CD4-positive, alpha-beta T cell treated with Interleukin-6 for 4 hours (primary cell): Measurements from ENCODE around the gene RBM27.
"Not testable (repeated sequence)": the region's sequence is repeated elsewhere in the genome, so short reads cannot be mapped to it uniquely, and the experiment has no call there.

Experiments used
- DNase-seq: peaks from one replicate; pipeline ENCODE4 v3.0.0-alpha.2; 2020; ENCODE audit warnings: mixed read lengths

Gene RBM27, protein sequence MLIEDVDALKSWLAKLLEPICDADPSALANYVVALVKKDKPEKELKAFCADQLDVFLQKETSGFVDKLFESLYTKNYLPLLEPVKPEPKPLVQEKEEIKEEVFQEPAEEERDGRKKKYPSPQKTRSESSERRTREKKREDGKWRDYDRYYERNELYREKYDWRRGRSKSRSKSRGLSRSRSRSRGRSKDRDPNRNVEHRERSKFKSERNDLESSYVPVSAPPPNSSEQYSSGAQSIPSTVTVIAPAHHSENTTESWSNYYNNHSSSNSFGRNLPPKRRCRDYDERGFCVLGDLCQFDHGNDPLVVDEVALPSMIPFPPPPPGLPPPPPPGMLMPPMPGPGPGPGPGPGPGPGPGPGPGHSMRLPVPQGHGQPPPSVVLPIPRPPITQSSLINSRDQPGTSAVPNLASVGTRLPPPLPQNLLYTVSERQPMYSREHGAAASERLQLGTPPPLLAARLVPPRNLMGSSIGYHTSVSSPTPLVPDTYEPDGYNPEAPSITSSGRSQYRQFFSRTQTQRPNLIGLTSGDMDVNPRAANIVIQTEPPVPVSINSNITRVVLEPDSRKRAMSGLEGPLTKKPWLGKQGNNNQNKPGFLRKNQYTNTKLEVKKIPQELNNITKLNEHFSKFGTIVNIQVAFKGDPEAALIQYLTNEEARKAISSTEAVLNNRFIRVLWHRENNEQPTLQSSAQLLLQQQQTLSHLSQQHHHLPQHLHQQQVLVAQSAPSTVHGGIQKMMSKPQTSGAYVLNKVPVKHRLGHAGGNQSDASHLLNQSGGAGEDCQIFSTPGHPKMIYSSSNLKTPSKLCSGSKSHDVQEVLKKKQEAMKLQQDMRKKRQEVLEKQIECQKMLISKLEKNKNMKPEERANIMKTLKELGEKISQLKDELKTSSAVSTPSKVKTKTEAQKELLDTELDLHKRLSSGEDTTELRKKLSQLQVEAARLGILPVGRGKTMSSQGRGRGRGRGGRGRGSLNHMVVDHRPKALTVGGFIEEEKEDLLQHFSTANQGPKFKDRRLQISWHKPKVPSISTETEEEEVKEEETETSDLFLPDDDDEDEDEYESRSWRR

DNA sequence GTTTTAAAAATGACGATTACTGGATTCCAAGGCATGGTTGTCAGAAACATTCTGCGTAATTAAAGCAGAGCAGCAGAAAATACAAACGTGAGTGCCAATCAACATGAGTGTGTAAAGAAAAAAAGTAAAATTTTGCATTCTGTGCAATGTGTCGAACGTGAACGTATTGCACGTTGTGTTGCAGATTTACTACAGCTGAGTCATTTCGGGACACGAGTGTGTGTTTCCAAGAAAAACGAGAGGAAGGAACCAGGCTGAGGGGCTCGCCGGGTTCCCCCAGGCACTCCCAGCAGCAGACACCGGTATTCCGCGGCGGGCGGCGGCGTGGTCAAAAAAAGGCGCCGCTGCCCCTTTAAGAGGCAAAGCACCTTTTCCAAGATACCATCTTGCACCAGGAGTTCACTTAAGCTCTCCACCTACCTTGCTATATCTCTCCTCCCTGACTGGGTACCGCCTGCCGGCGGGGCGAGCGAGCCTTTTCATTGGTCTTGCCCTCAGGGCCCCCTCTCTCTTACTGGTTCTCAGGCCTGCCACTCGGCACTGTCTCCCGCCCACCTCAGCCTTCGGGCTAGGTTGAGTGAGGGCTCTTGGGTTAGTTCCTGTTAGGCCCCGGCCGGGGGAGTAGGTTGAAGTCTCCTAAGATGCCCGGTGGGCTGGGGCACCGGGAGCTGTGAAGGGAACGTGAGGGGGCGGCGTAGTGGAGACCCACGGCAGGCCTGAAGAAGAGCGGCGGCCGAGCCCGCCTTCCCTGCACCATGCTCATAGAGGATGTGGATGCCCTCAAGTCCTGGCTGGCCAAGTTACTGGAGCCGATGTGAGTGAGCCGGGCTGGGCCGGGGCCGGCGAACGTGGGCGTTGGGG lies at the start of gene RBM27:
Gene RBM27, plus strand, starts transcription at position 595 of the 861 bp plus-strand sequence. Its CDS starts 161 bp downstream, at position 756.
- peak; percentile 95 for DNase-seq

DNA sequence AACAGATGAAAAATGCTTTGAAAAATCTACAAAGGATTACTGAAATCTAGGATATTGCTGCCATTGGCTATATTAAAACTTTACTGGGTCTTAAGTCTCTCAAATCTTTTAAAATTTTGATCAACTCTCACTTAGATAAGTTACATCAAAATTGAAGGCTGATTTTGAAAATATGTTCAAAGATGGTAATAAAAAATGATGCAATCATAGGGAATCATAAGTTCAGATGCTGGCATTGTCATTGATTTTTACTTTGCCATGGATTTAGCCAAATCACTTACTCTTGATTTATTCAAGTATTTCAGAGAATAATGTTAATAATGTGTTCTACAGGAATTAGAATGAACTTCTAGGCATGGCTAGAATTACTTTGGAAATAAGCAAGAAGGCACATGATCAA lies 45.1 kb upstream of the RBM27 start:
- DNase-seq: no peak

DNA sequence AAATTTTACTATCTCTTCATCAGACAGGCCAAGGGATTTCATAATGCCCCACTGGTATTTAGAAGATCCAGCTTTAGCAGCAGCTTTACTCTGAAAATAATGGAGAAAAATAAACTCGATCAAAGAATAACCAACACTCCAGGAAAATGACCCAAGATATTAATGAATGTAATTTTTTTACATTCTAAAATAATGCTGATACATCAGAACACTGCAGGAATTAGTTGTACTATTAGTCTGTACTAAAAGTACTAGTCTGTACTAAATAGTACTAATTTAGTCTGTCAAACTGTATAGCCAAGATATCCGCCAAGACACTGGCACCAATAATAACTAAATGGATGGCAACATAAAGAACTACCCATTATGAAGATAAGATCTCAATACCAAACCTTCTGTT lies 39.0 kb upstream of the RBM27 start:
- no peak for DNase-seq

DNA sequence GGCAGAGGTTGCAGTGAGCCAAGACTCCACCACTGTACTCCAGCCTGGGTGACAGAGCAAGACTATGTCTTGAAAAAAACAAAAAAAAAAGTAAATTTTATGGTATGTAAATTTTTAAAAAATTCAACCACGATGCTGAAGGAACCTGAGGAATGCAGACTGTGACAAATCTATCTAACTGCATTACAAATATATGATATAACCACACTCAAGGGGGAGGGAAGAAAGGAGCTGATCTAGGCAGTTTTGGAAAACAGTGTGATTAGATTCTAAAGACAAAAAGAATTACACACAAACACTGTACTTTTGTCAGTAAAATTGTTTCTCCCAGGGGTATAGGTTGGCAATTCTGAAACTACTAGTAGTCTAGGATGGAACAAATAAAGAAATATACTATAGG lies 37.9 kb upstream of the RBM27 start:
- no peak for DNase-seq

DNA sequence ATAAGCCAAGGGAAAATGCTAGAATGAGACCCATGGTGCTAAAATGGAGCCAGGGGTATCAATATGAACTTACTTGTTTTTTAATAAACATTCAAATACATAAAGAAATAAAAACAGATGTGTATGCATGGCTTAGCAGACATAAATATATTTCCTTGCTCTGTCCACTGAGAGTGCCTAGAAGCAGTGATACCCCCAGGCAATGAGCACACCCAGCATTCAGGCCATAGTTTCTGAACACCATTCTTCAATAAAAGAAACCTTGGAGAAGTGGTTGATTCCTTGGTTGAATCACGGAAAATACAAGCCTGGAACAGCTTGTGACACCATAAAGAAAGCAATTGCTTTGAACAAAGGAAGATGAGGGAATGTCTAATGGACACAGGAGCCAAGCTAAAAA lies 37.5 kb upstream of the RBM27 start:
- DNase-seq: no peak

DNA sequence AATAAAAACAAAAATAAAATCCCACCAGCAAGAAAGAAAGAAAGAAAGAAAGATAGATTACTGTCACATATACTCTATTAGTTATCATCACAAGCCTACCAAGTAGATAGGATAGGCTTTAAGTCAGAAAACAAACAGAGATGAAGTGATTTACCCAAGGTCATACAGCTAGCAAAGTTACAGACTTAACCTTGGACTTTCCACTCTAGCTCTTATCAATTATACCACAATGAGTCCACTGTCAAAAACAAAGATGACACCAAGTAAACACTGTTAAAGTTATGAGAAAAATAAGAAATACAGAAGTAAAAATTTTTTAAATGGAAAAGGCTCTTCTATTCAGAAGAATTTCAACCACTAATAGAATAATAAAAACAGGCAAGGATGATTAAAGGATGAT lies 34.3 kb upstream of the RBM27 start:
- DNase-seq: no peak

DNA sequence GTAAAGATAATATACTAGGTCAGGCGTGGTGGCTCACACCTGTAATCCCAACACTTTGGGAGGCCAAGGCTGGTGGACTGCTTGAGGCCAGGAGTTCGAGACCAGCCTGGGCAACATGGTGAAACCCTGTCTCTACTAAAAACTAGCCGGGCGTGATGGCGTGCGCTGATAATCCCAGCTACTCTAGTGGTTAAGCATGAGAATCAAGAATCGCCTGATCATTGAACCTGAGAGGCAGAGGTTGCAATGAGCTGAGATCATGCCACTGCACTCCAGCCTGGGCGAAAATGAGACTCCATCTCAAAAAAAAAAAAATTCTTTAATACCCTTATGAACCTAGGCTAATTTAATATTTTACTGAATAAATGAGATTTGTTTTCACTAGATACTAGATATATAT lies 30.4 kb upstream of the RBM27 start:
- DNase-seq: not testable (repeated sequence)

DNA sequence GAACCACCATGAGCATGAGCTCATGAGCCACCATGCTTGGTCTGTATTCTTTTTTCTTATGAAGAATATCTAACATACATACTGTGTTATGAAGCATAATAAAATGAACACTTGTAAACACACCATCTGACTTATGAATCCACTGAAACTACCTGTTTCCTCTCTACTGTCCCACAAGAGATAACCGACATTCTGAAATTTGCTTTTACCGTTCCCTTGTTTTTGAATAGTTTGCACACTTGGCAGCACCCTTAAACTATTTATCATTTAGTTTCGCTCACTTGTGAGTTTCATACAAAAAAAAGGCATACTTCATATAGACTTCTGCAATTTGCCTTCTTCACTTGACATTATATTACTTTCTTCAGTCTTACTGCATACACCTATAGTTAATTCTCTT lies 29.8 kb upstream of the RBM27 start:
- no peak for DNase-seq

DNA sequence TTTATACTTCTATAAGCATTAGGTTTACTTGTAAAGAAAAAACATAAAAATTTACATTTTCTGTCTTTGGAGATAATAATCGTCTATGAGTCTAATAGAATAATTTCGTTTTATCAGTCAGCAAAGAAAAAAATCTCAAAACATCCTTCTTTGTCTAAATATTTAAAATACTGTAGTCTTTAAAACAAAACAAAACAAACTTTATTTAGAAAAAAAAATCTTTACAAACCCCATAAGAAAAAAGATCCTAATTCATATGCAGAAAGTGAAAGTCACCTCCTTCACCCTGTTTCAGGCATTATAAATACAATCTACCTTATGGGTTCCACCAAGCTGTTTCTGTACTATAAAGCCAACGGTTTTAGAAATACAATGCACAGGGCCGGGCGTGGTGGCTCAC lies 26.6 kb upstream of the RBM27 start:
- DNase-seq: no peak

DNA sequence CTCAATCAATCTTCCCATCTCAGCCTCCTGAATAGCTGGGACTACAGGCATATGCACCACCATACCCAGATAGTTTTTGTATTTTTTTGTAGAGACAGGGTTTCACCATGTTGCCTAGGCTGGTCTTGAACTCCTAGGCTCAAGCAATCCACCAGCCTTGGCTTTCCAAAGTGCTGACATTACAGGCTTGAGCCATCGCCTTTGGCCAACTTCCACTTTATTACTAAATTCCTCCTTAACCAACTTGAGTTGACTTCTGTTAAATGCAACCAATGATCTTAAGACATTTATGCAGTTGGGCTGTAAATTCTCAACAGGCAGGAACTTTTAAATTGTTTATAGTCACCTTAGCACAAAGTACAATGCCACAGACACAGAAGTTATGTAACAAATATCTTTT lies 23.7 kb upstream of the RBM27 start:
- DNase-seq: no peak

DNA sequence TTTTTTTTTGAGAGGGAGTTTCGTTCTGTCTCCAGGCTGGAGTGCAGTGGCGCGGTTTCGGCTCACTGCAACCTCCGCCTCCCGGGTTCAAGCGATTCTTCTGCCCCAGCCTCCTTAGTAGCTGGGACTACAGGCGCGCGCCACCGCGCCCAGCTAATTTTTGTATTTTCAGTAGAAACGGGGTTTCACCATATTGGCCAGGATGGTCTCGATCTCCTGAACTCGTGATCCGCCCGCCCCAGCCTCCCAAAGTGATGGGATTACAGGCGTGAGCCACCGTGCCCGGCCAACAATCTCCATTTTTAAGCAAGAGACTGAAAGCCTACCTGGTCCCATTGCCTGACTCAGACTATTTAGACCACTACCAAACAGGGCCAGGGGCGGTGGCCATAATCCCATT lies 20.0 kb upstream of the RBM27 start:
- DNase-seq: not testable (repeated sequence)

DNA sequence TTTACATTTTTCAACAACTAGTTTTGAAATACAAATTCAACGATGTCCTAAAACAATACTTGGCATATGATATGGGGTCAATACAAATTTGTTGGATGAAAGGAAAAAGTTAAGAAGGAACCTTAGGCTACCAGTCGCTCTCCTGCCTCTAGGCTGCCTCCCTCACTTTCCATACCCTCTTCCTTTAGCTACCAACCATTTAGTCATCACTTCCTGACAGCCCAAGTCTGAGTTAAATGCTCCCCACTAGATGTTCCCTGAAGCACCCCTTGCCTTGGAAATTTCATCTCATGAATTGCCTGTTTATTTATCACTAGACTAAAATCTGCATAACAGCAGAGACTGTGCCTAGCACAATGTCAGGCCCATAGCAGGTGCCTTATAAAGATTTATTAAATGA lies 18.2 kb upstream of the RBM27 start:
- DNase-seq: no peak

DNA sequence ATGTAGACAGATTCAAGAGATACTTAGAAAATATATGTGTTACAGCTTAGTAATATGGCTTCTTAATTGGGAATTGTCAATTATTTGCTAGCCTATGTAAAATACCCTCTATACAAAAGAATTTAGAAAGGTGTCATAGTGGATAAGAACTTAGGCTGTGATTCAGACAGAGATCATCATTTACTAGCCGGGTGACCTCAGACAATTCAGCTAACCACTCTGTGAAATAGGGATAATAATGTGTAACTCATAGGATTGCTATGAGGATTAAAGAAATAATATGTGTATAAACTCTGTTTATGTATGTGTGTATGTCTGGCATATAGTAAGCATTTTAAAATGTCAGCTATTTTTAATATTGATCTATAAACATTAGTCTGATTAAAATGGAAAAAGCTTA lies 15.0 kb upstream of the RBM27 start:
- DNase-seq: no peak

DNA sequence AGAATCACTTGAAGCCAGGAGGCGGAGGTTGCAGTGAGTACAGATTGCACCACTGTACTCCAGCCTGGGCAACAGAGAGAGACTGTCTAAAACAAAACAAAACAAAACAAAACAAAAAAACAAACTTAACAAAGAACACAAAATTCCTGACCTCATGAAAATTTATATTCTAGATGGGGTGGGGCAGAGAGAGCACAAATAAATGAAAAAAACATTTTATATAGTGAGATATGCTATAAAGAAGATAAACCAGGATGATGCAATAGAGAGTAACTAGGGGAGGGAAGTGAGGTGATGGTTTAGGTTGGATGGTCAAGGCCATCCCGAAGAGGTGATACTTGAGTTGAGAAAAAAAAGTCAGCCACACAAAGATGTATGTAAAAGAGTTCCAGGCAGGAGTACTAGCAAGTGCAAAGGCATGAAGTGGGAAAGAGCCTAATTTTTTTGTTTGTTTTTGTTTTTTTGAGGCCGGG lies 10.8 kb upstream of the RBM27 start:
- no peak for DNase-seq

DNA sequence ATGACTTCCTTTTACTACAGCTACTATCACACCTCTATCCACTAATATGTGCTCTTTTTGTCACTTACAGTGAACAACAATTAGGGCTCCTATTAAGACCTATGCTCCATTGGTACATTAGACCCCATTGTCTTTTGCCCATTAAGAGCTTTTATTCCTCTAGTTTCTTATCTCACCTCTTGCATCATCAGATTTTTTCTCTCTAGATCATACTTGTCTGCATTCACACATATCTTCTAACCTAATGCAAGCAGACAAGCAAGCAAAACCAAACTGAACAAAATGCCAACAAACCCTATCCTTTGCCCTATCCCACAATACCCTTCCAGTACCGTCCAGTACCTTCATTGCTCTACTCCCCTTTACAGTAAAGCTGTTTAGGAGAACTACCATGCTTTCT lies 10.1 kb upstream of the RBM27 start:
- DNase-seq: no peak

DNA sequence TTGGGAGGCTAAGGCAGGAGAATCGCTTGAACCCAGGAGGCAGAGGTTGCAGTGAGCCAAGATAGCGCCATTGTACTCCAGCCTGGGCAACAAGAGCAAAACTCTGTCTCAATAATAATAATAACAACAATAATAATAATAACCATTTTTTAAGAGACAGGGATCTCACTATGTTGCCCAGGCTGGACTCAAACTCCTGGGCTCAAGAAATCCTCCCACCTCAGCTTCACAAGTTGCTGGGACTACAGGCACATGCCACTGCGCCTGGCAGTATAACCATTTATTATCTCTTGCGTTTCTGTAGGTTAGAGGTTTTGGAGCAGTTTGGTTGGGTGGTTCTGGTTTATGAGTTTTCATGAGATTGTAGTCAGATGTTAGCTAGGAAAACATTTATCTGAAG lies 8.4 kb upstream of the RBM27 start:
- not testable (repeated sequence) for DNase-seq

DNA sequence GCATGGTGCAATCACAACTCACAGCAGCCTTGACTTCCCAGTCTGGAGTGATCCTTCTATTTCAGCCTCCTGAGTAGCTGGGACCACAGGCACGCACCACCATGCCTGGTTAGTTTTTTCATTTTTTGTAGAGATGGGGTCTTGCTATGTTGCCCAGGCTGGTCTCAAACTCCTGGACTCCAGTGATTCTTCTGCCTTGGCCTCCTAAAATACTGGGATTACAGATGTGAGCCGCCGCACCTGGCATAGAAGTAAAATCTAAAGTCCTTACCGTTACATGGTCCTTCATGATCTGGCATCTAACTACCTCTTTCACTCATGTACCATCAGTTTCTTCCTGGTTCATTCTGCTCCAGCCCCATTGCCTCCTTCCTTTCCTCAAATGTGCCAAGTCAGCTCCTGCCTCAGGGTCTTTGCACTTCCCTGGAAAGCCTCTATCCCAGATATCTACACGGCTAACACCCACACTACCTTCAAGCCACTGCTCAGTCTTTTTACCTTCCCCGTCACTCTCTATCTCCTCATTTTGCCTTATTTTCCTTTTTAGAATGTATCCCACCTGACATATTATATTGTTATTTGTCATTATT lies 6.9 kb upstream of the RBM27 start:
- DNase-seq: no peak

DNA sequence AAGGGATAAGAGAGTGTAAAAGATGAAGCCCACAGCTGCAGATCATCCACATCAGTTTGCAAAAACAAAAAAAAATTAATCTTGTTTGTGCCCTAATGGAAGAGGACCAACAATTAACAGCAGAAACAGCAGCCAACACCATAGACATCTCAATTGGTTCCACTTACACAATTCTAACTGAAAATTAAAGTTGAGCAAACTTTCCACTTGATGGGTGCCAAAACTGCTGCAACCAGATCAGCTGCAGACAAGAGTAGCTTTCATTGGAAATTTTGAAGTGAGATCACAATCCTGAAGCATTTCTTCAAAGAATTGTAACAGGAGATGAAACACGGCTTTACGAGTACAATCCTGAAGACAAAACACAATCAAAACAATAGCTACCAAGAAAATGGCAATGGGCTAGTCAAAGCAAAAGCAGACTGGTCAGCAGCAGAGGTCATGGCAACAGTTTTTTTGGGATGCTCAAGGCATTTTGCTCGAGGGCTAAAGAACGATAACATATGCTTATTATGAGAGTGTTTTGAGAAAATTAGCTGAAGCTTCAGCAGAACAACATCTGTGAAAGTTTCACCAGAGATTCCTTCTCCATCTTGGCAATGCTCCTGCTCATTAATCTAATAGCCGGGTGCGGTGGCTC lies 4.1 kb upstream of the RBM27 start:
- no peak for DNase-seq

DNA sequence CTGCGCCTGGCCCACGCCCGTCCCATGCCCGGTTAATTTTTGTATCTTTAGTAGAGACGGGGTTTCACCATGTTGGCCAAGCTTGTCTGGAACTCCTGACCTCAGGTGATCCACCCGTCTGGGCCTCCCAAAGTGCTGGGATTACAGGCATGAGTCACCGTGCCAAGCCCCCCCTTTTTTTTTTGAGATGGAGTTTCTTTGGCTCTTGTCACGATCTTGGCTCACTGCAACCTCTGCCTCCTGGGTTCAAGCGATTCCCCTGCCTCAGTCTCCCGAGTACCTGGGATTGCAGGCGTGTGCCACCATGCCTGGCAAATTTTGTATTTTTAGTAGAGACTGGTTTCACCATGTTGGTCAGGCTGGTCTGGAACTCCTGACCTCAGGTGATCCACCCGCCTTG lies 1.6 kb upstream of the RBM27 start:
- DNase-seq: not testable (repeated sequence)

DNA sequence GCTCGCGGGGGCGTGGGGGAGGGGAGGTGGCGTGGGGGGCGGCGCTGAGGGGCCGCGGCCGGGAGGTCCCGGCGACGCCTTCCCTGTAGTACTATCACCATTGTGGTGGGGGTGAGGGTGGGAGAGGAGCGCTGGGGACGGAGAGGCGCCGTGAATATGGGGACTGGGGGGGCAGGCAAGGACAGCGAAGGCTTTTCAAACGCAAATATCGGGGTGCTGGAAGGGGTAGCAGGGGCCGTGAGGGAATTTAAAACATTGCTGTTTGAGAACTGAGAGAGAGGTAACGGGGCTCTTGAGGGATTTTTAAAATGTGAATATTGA lies 427 bp downstream of the RBM27 start:
- no peak for DNase-seq

DNA sequence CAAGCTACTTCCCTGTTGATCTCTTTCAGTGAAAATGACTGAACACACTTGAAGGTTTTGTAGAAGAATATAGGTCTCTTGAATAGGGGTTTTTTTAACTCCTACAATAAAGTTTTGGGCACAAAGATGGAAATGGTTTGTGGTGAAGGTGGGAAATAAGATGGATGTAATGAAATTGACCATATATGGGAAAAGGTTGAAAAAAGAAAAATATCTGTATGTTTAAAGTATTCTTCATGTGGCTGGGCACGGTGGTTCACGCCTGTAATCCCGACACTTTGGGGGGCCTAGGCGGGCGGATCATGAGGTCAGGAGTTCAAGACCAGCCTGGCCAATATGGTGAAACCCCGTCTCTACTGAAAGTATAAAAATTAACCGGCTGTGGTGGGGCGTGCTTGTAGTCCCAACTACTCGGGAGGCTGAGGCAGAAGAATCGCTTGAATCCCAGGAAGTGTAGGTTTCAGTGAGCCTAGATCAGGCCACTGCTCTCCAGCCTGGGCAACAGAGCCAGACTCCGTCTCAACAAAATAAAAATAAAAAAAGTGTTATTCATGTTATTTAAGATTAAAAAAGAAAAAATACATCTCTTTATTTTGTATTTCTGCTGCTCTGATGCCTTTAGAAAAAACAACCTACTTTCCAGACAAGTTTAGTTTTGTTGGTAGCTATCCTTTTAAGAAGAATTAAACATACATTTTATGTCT lies 2.2 kb downstream of the RBM27 start:
- DNase-seq: no peak
